Activated CD4-positive, alpha-beta T cell treated with anti-CD3 and anti-CD28 coated beads for 36 hours (primary cell): ENCODE measurements around the gene NMT2. TPM values are rescaled to one million over a fixed set of nuclear protein-coding genes. Genes with fewer than 3 reads are reported as not detected.
A peak's percentile ranks its signal among the peaks of the same experiment; 100 is the strongest.

Source experiments
- ATAC-seq: fragments of 200-7000 bp; cut with Tn5 transposase; one replicate; pipeline ENCODE4 v1.10.0; 2021; ENCODE audit warnings: mild to moderate bottlenecking, moderate library complexity
- CTCF ChIA-PET: fragments of 350-600 bp; sonication (Branson Sonifier 250); formaldehyde crosslinking; loops from one replicate; lab custom pipeline; 2021; ENCODE audit warnings: antibody characterized with exemption; lab: Charles Lee
- POLR2A ChIA-PET: fragments of 350-600 bp; sonication (Branson Sonifier 250); formaldehyde crosslinking; loops from one replicate; lab custom pipeline; 2021; ENCODE audit warnings: antibody characterized with exemption, inconsistent platforms; lab: Charles Lee
- DNase-seq: peaks from one replicate; pipeline ENCODE4 v3.0.0-alpha.2; 2020
- H3K27ac Mint-ChIP-seq: one replicate; pipeline ENCODE4 v1.8.0; 2021; ENCODE audit warnings: mixed read lengths
- H3K27me3 Mint-ChIP-seq: one replicate; pipeline ENCODE4 v1.8.0; 2021; ENCODE audit warnings: mixed read lengths
- H3K36me3 Mint-ChIP-seq: one replicate; pipeline ENCODE4 v1.8.0; 2021; ENCODE audit warnings: low read depth, mixed read lengths
- H3K4me1 Mint-ChIP-seq: one replicate; pipeline ENCODE4 v1.8.0; 2021; ENCODE audit warnings: mixed read lengths
- H3K4me3 Mint-ChIP-seq: one replicate; pipeline ENCODE4 v1.8.0; 2021; ENCODE audit warnings: mild to moderate bottlenecking, moderate library complexity, mixed read lengths
- H3K9me3 Mint-ChIP-seq: one replicate; pipeline ENCODE4 v1.8.0; 2021; ENCODE audit warnings: low read depth, mixed read lengths
- intact Hi-C, 2 experiments: fragments of 100-400 bp; cut with DNase I in 1 of 2; cut with micrococcal nuclease in 1 of 2; formaldehyde crosslinking; loops; one replicate each; pipeline versions ENCODE4 v1.14.2 to v1.15.1; 2022 to 2024; cut with DNase I, micrococcal nuclease
- total RNA-seq, 2 experiments: library from RNA; stranded (reverse); gene quantifications; one replicate each; pipeline ENCODE4 v1.2.3, GENCODE V29; 2021

The NMT2 gene
- total RNA-seq, 2 experiments from 2014 or later, result 20.6 to 22.1 TPM

GRCh38 chr10:15181576-15182156 lies 13.2 kb upstream of the NMT2 start:
- ATAC-seq, result no peak
- Mint-ChIP-seq H3K4me1 (peaks cover 25% of the 10 kb centered on the region), H3K27me3 (no peaks in the 10 kb centered on the region), H3K9me3 (no peaks in the 10 kb centered on the region), H3K36me3 (peaks cover 4% of the 10 kb centered on the region), H3K4me3 (no peak overlapping the region), H3K27ac (no peak overlapping the region)
- POLR2A ChIA-PET, result interaction anchor here (0.7 to 1.1 kb wide), 2 partner anchors 8 to 199 kb away, joined by 3 to 4 read pairs; no protein-coding TSS in a partner anchor
- intact Hi-C loops, result no loop called here
- CTCF ChIA-PET, result interaction anchor here (0.7 to 1.1 kb wide), 2 partner anchors 15 to 684 kb away, joined by 3 to 4 read pairs; no protein-coding TSS in a partner anchor
- no peak for DNase-seq

- Mint-ChIP-seq H3K9me3 (no peaks in the 10 kb centered on the region), H3K27me3 (no peaks in the 10 kb centered on the region), H3K27ac (no peak overlapping the region), H3K36me3 (peaks cover 4% of the 10 kb centered on the region), H3K4me3 (no peak overlapping the region), H3K4me1 (peaks cover 17% of the 10 kb centered on the region)
- CTCF ChIA-PET, result interaction anchor here (1.1 kb wide), 1 partner anchor 14 kb away, joined by 3 read pairs; no protein-coding TSS in a partner anchor
- POLR2A ChIA-PET, result interaction anchor here (1.1 kb wide), 1 partner anchor 9 kb away, joined by 3 read pairs; no protein-coding TSS in a partner anchor
- DNase-seq (no peak), ATAC-seq (no peak)
- intact Hi-C loops, result no loop called here
These were observed 12.2 kb upstream of the NMT2 start for GRCh38 chr10:15180736-15181135.

- CTCF ChIA-PET, result no interaction called here
- POLR2A ChIA-PET, result interaction anchor here (0.6 kb wide), 1 partner anchor 202 kb away, joined by 3 read pairs; no protein-coding TSS in a partner anchor
- H3K9me3 Mint-ChIP-seq, result no peaks in the 10 kb centered on the region
These were observed 7.8 kb upstream of the NMT2 start for GRCh38 chr10:15176269-15176668.

GRCh38 chr10:15175587-15175986 lies 7.1 kb upstream of the NMT2 start:
- ChIA-PET CTCF (no interaction called here), POLR2A (no interaction called here)
- peaks cover 23% of the 10 kb centered on the region for H3K4me1 Mint-ChIP-seq
- no peaks in the 10 kb centered on the region for H3K27me3 Mint-ChIP-seq
- no peak overlapping the region for H3K27ac Mint-ChIP-seq
- H3K9me3 Mint-ChIP-seq, result no peaks in the 10 kb centered on the region
- intact Hi-C loops, result no loop called here
- DNase-seq, result no peak
- no peak for ATAC-seq
- no peak overlapping the region for H3K4me3 Mint-ChIP-seq
- no peaks in the 10 kb centered on the region for H3K36me3 Mint-ChIP-seq

More at GRCh38 chr10:15176269-15176668, 7.8 kb upstream of the NMT2 start:
- ATAC-seq, result no peak
- H3K36me3 Mint-ChIP-seq, result no peaks in the 10 kb centered on the region
- H3K4me1 Mint-ChIP-seq, result peaks cover 17% of the 10 kb centered on the region
- intact Hi-C loops, result no loop called here
- no peak overlapping the region for H3K27ac Mint-ChIP-seq
- no peaks in the 10 kb centered on the region for H3K27me3 Mint-ChIP-seq
- no peak overlapping the region for H3K4me3 Mint-ChIP-seq
- no peak for DNase-seq

GRCh38 chr10:15172306-15172840 lies 3.9 kb upstream of the NMT2 start:
- ATAC-seq (no peak), DNase-seq (no peak)
- Mint-ChIP-seq H3K27me3 (no peaks in the 10 kb centered on the region), H3K4me3 (no peak overlapping the region), H3K36me3 (no peaks in the 10 kb centered on the region), H3K27ac (no peak overlapping the region), H3K4me1 (peaks cover 39% of the 10 kb centered on the region), H3K9me3 (no peaks in the 10 kb centered on the region)
- ChIA-PET CTCF (interaction anchor here (0.6 to 2.3 kb wide), 3 partner anchors 13 to 86 kb away, joined by 3 to 6 read pairs (median 6); no protein-coding TSS in a partner anchor), POLR2A (no interaction called here)
- intact Hi-C loops, result no loop called here

GRCh38 chr10:15169555-15170401 lies 1.3 kb upstream of the NMT2 start:
- peaks cover 53% of the 10 kb centered on the region for H3K4me1 Mint-ChIP-seq
- ATAC-seq, result peak; percentile 5
- POLR2A ChIA-PET, result interaction anchor here (0.7 kb wide), 1 partner anchor 47 kb away, joined by 4 read pairs; no protein-coding TSS in a partner anchor

GRCh38 chr10:15168786-15169554 lies 477 bp upstream of the NMT2 start:
- Mint-ChIP-seq H3K4me3 (peak overlapping the region; percentile 70), H3K27me3 (no peaks in the 10 kb centered on the region), H3K4me1 (peaks cover 55% of the 10 kb centered on the region), H3K27ac (peak overlapping the region; percentile 85), H3K36me3 (no peaks in the 10 kb centered on the region), H3K9me3 (no peaks in the 10 kb centered on the region)
- CTCF ChIA-PET, result interaction anchor here (0.7 to 1.0 kb wide), 3 partner anchors 27 to 47 kb away, joined by 3 to 6 read pairs (median 4); no protein-coding TSS in a partner anchor
- DNase-seq (peak; percentile 100), ATAC-seq (peak; percentile 80)
- POLR2A ChIA-PET, result interaction anchor here (0.6 to 2.0 kb wide), 4 partner anchors 27 to 165 kb away, joined by 3 to 10 read pairs (median 4); no protein-coding TSS in a partner anchor
- intact Hi-C loops, result loop anchor here (1.0 to 5.0 kb wide), 11 partner anchors 40 to 1648 kb away; partner anchors contain the start of genes FAM171A1 (in 2 of the 2), MEIG1 (in 2 of the 2), DCLRE1C (in 1 of the 2) and PTER (in 1 of the 2)

More at GRCh38 chr10:15169555-15170401, 1.3 kb upstream of the NMT2 start:
- Mint-ChIP-seq H3K4me3 (peak overlapping the region; percentile 70), H3K9me3 (no peaks in the 10 kb centered on the region), H3K27me3 (no peaks in the 10 kb centered on the region), H3K36me3 (no peaks in the 10 kb centered on the region), H3K27ac (peak overlapping the region; percentile 85)
- DNase-seq, result peak; percentile 63
- CTCF ChIA-PET, result interaction anchor here (0.7 kb wide), 2 partner anchors 48 to 61 kb away, joined by 3 read pairs; no protein-coding TSS in a partner anchor
- intact Hi-C loops, result loop anchor here (1.0 to 5.0 kb wide), 9 partner anchors 40 to 1647 kb away; partner anchors contain the start of genes DCLRE1C (in 1 of the 2), FAM171A1 (in 1 of the 2), MEIG1 (in 1 of the 2) and PTER (in 1 of the 2)

GRCh38 chr10:15167411-15168290 lies 842 bp downstream of the NMT2 start:
- ChIA-PET CTCF (interaction anchor here (0.5 to 2.4 kb wide), 7 partner anchors 10 to 294 kb away, joined by 3 to 13 read pairs (median 3); no protein-coding TSS in a partner anchor), POLR2A (interaction anchor here (0.6 to 2.0 kb wide), 5 partner anchors 16 to 200 kb away, joined by 3 to 10 read pairs (median 3); no protein-coding TSS in a partner anchor)
- DNase-seq (peak; percentile 67), ATAC-seq (peak; percentile 54)
- no peaks in the 10 kb centered on the region for H3K9me3 Mint-ChIP-seq
- H3K27me3 Mint-ChIP-seq, result no peaks in the 10 kb centered on the region
- H3K27ac Mint-ChIP-seq, result peak overlapping the region; percentile 86
- H3K4me3 Mint-ChIP-seq, result peak overlapping the region; percentile 82
- intact Hi-C loops, result loop anchor here (1.0 to 5.0 kb wide), 11 partner anchors 21 to 1649 kb away; partner anchors contain the start of genes RPP38 (in 2 of the 2), FAM171A1 (in 1 of the 2), MEIG1 (in 1 of the 2) and PTER (in 1 of the 2)
- H3K36me3 Mint-ChIP-seq, result peaks cover 3% of the 10 kb centered on the region
- peaks cover 58% of the 10 kb centered on the region for H3K4me1 Mint-ChIP-seq

GRCh38 chr10:15166325-15166724 lies 2.2 kb downstream of the NMT2 start:
- no peak for DNase-seq
- CTCF ChIA-PET, result interaction anchor here (0.6 to 2.4 kb wide), 9 partner anchors 15 to 89 kb away, joined by 3 to 13 read pairs (median 4); no protein-coding TSS in a partner anchor
- H3K4me1 Mint-ChIP-seq, result peaks cover 59% of the 10 kb centered on the region
- ATAC-seq, result no peak
- H3K4me3 Mint-ChIP-seq, result peak overlapping the region; percentile 82
- H3K27ac Mint-ChIP-seq, result no peak overlapping the region
- H3K36me3 Mint-ChIP-seq, result peaks cover 3% of the 10 kb centered on the region
- no peaks in the 10 kb centered on the region for H3K27me3 Mint-ChIP-seq
- no peaks in the 10 kb centered on the region for H3K9me3 Mint-ChIP-seq
- intact Hi-C loops, result loop anchor here (2.0 to 5.0 kb wide), 2 partner anchors 20 to 1379 kb away; no protein-coding TSS in a partner anchor
- POLR2A ChIA-PET, result no interaction called here
